Kidney (tissue), 14 donors: ENCODE data around the gene ECM1. TPM values are rescaled to one million over a fixed set of nuclear protein-coding genes. Genes with fewer than 3 reads are reported as not detected.

Experiments used
- DNase-seq, 5 donors: peaks; one replicate each; pipeline ENCODE4 v3.0.0-alpha.2; 2013 to 2020
- FAIRE-seq: peaks from 2 replicates; lab custom pipeline; 2012; peaks lifted over from hg19 to GRCh38; lab: Jason Lieb, UNC
- H3K27ac ChIP-seq, 2 donors: one replicate each; pipeline ENCODE4 v1.7.0; 2013; ENCODE audit warnings: low read depth in 2 of 2, low read length in 2 of 2, inconsistent platforms in 1 of 2
- H3K27me3 ChIP-seq: one replicate; pipeline ENCODE4 v1.7.1; 2013; ENCODE audit warnings: low read length, inconsistent platforms; ENCODE audit not compliant: control insufficient read depth, insufficient read depth
- H3K36me3 ChIP-seq, 3 donors: one replicate each; pipeline versions ENCODE4 v1.7.0 to v1.7.1; 2013; ENCODE audit warnings: low read length in 3 of 3, control low read depth in 1 of 3, inconsistent platforms in 1 of 3; ENCODE audit not compliant: insufficient read depth in 3 of 3, control insufficient read depth in 2 of 3
- H3K4me1 ChIP-seq, 3 donors: one replicate each; pipeline versions ENCODE4 v1.7.0 to v1.7.1; 2013; ENCODE audit warnings: low read length in 3 of 3, inconsistent platforms in 1 of 3, low read depth in 1 of 3; ENCODE audit not compliant: control insufficient read depth in 2 of 3, insufficient read depth in 2 of 3
- H3K4me3 ChIP-seq, 3 donors: one replicate each; pipeline versions ENCODE4 v1.7.0 to v1.8.1; 2013; ENCODE audit warnings: low read length in 3 of 3, control low read depth in 1 of 3, inconsistent platforms in 1 of 3
- H3K9ac ChIP-seq, 3 donors: one replicate each; pipeline versions ENCODE4 v1.7.0 to v1.7.1; 2013; ENCODE audit warnings: low read length in 3 of 3, control low read depth in 1 of 3, inconsistent platforms in 1 of 3
- H3K9me3 ChIP-seq, 3 donors: one replicate each; pipeline versions ENCODE4 v1.7.0 to v1.7.1; 2013; ENCODE audit warnings: low read length in 3 of 3, control low read depth in 1 of 3, inconsistent platforms in 1 of 3; ENCODE audit not compliant: control insufficient read depth in 2 of 3, insufficient read depth in 1 of 3
- CTCF ChIP-seq: IDR thresholded peaks from 3 replicates; pipeline ENCODE4 v1.5.1; 2012; ENCODE audit warnings: mild to moderate bottlenecking, moderate library complexity, borderline replicate concordance; ENCODE audit not compliant: insufficient read depth; ENCODE audit errors: extremely low read depth
- intact Hi-C: fragments of 100-400 bp; cut with DNase I; formaldehyde crosslinking; loops from one replicate; pipeline ENCODE4 v1.11.1; 2022
- polyA plus RNA-seq: library from polyadenylated mRNA; stranded (reverse); fragments of 350-450 nt; fragmentation: Illumina TruSeq; extraction: RNeasy Lipid Tissue Mini Kit (QIAGEN cat#74804); gene quantifications from one replicate; pipeline ENCODE4 v1.2.3, GENCODE V29; 2014; ENCODE audit warnings: low read depth, low replicate concordance; ENCODE audit not compliant: insufficient read depth
- total RNA-seq: library from RNA; stranded (reverse); fragmentation: NEBNext Ultra II Directional; extraction: Animal tissue kit (Norgen Biotek cat#: 25700); gene quantifications from one replicate; pipeline ENCODE4 v1.2.1, GENCODE V29; 2021
- donor health status: control.
- donor health status: control.
- donor health status: control.
- donor health status: control.
- donor health status: control.
- donor health status: DM: yes; HTN: yes; CAD: no.
- donor health status: Normal renal cell carcinoma (clear cell type).

The ECM1 gene
- total and polyA plus RNA-seq, 2 donors from 2014 or later: 9.2 to 36.4 TPM

GRCh38 chr1:150528196-150528595 lies 20.3 kb downstream of the ECM1 start:
- Histone ChIP-seq H3K4me1 (no peaks in the 10 kb centered on the region), H3K9me3 (no peaks in the 10 kb centered on the region), H3K27me3 (no peaks in the 10 kb centered on the region), H3K36me3 (no peaks in the 10 kb centered on the region), H3K9ac (no peak overlapping the region), H3K4me3 (no peak overlapping the region), H3K27ac (no peak overlapping the region)
- FAIRE-seq: no peak
- DNase-seq: no peak
- intact Hi-C loops: no loop called here
- no peak for TF ChIP-seq CTCF

GRCh38 chr1:150529017-150529416 lies 21.1 kb downstream of the ECM1 start:
- TF ChIP-seq CTCF: no peak
- Histone ChIP-seq H3K4me3 (no peak overlapping the region), H3K9ac (no peak overlapping the region), H3K4me1 (no peaks in the 10 kb centered on the region), H3K27me3 (no peaks in the 10 kb centered on the region), H3K36me3 (no peaks in the 10 kb centered on the region), H3K9me3 (no peaks in the 10 kb centered on the region), H3K27ac (no peak overlapping the region)
- FAIRE-seq (no peak), DNase-seq (peak in 1 of 5 donors; percentile 36)
- intact Hi-C loops: no loop called here

- H3K4me3 ChIP-seq: no peak overlapping the region
- FAIRE-seq: no peak
- no peaks in the 10 kb centered on the region for H3K9me3 ChIP-seq
- DNase-seq: no peak
- no peaks in the 10 kb centered on the region for H3K36me3 ChIP-seq
- intact Hi-C loops: loop anchor here (10.0 kb wide), 1 partner anchor 66 kb away; no protein-coding TSS in a partner anchor
- H3K27ac ChIP-seq: no peak overlapping the region
- no peaks in the 10 kb centered on the region for H3K4me1 ChIP-seq
- no peak for TF ChIP-seq CTCF
- H3K9ac ChIP-seq: no peak overlapping the region
- no peaks in the 10 kb centered on the region for H3K27me3 ChIP-seq
These were observed 22.7 kb downstream of the ECM1 start for GRCh38 chr1:150530491-150531159.

- TF ChIP-seq CTCF: no peak
- intact Hi-C loops: loop anchor here (10.0 kb wide), 1 partner anchor 68 kb away; no protein-coding TSS in a partner anchor
- DNase-seq (no peak), FAIRE-seq (no peak)
- H3K4me3 ChIP-seq: no peak overlapping the region
- H3K9ac ChIP-seq: peak overlapping the region in 1 of 3 donors; percentile 28
- no peaks in the 10 kb centered on the region for H3K36me3 ChIP-seq
- no peak overlapping the region for H3K27ac ChIP-seq
- no peaks in the 10 kb centered on the region for H3K27me3 ChIP-seq
- no peaks in the 10 kb centered on the region for H3K4me1 ChIP-seq
- no peaks in the 10 kb centered on the region for H3K9me3 ChIP-seq
These were observed 25.0 kb downstream of the ECM1 start for GRCh38 chr1:150532860-150533259.
